GM12891 (cell line): ENCODE data around the gene MESP2.
A peak's percentile ranks its signal among the peaks of the same experiment; 100 is the strongest.

Source experiments
- DNase-seq: peaks from one replicate; pipeline ENCODE4 v3.0.0; 2011; ENCODE audit warnings: low spot score; ENCODE audit not compliant: insufficient read length
- FAIRE-seq: peaks from 2 replicates; lab custom pipeline; 2011; peaks lifted over from hg19 to GRCh38; lab: Jason Lieb, UNC
- PAX5 ChIP-seq: IDR thresholded peaks from 2 replicates; pipeline ENCODE4 v1.6.1; 2011; ENCODE audit warnings: low read length, moderate library complexity, mild to moderate bottlenecking; ENCODE audit not compliant: insufficient read depth, severe bottlenecking
- POLR2A ChIP-seq: IDR thresholded peaks from 2 replicates; pipeline ENCODE4 v1.6.1; 2011; ENCODE audit warnings: low read depth, low read length, control low read depth
- POLR2AphosphoS5 ChIP-seq: IDR thresholded peaks from 2 replicates; pipeline ENCODE4 v1.6.1; 2011; ENCODE audit warnings: low read depth, low read length, control low read depth
- POU2F2 ChIP-seq: IDR thresholded peaks from 2 replicates; pipeline ENCODE4 v1.6.1; 2011; ENCODE audit warnings: low read depth, mild to moderate bottlenecking, control low read depth, low read length, moderate library complexity
- SPI1 ChIP-seq: IDR thresholded peaks from 2 replicates; pipeline ENCODE4 v1.6.1; 2011; ENCODE audit warnings: low read depth, low read length, control low read depth
- TAF1 ChIP-seq: IDR thresholded peaks from 2 replicates; pipeline ENCODE4 v1.6.1; 2011; ENCODE audit warnings: low read depth, low read length, control low read depth

Gene MESP2

GRCh38 chr15:89754361-89755154, 21.6 kb upstream of the MESP2 start:
- TF ChIP-seq POLR2AphosphoS5 = no peak
- no peak for TF ChIP-seq POLR2A
- DNase-seq (no peak), FAIRE-seq (no peak)

- TF ChIP-seq PAX5 (no peak), SPI1 (no peak), TAF1 (no peak), POLR2A (no peak), POU2F2 (no peak), POLR2AphosphoS5 (no peak)
- DNase-seq (no peak), FAIRE-seq (no peak)
Measured at GRCh38 chr15:89755701-89756100, 20.4 kb upstream of the MESP2 start.

- no peak for FAIRE-seq
- DNase-seq = no peak
- TF ChIP-seq PAX5 (no peak), POU2F2 (no peak), SPI1 (no peak), POLR2AphosphoS5 (no peak), TAF1 (no peak)
Measured at GRCh38 chr15:89756897-89757296, 19.2 kb upstream of the MESP2 start.

- FAIRE-seq (no peak), DNase-seq (no peak)
- TF ChIP-seq POLR2AphosphoS5 (no peak), TAF1 (no peak), POLR2A (no peak), PAX5 (no peak), POU2F2 (no peak), SPI1 (no peak)
Measured at GRCh38 chr15:89758283-89758682, 17.8 kb upstream of the MESP2 start.

GRCh38 chr15:89758981-89759380, 17.2 kb upstream of the MESP2 start:
- DNase-seq (no peak), FAIRE-seq (no peak)
- TF ChIP-seq POLR2A (no peak), POU2F2 (no peak), PAX5 (no peak), TAF1 (no peak), POLR2AphosphoS5 (no peak), SPI1 (no peak)

- no peak for TF ChIP-seq POLR2AphosphoS5
- TF ChIP-seq SPI1 = no peak
- TF ChIP-seq POU2F2 = no peak
- no peak for TF ChIP-seq PAX5
- no peak for TF ChIP-seq POLR2A
- no peak for TF ChIP-seq TAF1
- DNase-seq (no peak), FAIRE-seq (no peak)
Measured at GRCh38 chr15:89759835-89760234, 16.3 kb upstream of the MESP2 start.

- FAIRE-seq = peak; percentile 76
- peak; percentile 82 for DNase-seq
- TF ChIP-seq POU2F2 = no peak
Measured at GRCh38 chr15:89760303-89761008, 15.7 kb upstream of the MESP2 start.

- FAIRE-seq (peak; percentile 26), DNase-seq (no peak)
- TF ChIP-seq SPI1 (no peak), PAX5 (no peak), POU2F2 (no peak), POLR2AphosphoS5 (no peak), TAF1 (no peak), POLR2A (no peak)
Measured at GRCh38 chr15:89761009-89761831, 14.9 kb upstream of the MESP2 start.

- no peak for TF ChIP-seq TAF1
- no peak for TF ChIP-seq SPI1
- TF ChIP-seq PAX5 = no peak
- TF ChIP-seq POLR2A = no peak
Measured at GRCh38 chr15:89761929-89762328, 14.2 kb upstream of the MESP2 start.

More at GRCh38 chr15:89761929-89762328, 14.2 kb upstream of the MESP2 start:
- DNase-seq (no peak), FAIRE-seq (no peak)
